CD4-positive, alpha-beta T cell treated with Interleukin-17A for 4 hours (primary cell): Measurements from ENCODE around the gene CLEC2L.

Experiments
- DNase-seq: peaks from one replicate; pipeline ENCODE4 v3.0.0-alpha.2; 2020; ENCODE audit warnings: mixed read lengths

The CLEC2L gene

GRCh38 chr7:139576179-139576973 is 52.9 kb downstream of the CLEC2L start:
- no peak for DNase-seq

GRCh38 chr7:139580435-139580834 is 57.0 kb downstream of the CLEC2L start:
- DNase-seq, result no peak

DNA sequence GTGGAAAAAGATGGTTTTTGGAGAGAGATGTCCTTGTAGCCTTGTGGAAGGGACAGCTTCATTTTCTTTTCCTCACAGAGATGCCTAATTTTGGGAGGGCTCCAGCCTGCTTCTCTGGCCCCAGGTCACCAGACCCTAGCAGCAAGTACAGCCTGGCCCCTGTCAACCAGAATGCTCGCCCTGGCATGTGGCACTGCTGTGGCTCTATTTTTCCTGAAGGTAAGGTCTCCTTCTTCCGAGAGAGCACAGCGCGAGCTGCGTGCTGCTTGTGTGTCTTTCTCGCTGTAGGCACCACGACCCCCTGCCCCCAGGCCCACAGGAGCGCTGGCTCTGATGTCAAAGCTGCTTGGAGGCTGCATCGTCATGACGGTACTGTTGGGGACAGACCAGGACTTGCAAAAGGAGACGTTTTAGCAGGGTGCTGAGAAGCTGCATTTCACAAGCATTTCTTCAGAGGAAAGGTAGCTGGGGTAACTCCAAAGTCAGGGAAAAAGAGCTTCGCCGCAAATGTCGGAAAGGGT is 58.7 kb downstream of the CLEC2L start:
- DNase-seq, result no peak

- no peak for DNase-seq
Observed at GRCh38 chr7:139582671-139583155, 59.2 kb downstream of the CLEC2L start.

DNA sequence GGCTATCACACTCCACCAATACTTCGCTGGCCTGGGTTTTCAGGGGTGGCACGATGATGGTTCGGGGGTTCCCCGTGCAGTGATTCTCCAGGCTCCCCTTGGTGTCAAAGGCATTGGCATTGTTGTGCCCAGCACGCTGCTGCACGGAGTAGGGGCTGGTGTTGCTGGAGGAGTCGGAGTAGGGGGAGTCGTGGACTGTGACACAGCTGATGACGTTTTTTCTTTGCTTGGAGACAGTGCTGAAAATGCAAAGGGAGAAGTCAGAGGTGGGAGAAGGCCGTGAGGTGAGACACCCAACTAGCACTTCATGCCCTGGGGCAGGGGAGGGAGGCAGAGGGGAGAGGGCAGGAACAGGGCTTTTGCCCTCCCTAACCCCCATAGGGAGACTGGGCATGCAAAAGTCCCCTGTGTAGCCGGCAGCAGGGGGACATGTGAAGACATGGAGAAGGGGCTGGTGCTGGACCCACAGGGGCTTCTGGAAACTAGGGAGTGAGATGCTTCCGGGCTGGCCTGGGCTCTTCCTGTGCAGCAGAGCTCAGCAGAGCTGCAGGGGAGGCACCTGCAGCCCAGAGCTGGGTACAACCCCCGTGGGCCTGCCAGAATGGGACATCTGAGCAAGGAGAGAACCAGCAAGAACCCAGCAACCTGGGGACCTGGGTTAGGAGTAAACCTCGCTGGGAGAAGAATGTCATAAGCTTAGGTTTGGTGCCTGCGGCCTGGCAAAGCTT is 60.5 kb downstream of the CLEC2L start:
- DNase-seq, result no peak

GRCh38 chr7:139585042-139585441 is 61.6 kb downstream of the CLEC2L start:
- no peak for DNase-seq

DNA sequence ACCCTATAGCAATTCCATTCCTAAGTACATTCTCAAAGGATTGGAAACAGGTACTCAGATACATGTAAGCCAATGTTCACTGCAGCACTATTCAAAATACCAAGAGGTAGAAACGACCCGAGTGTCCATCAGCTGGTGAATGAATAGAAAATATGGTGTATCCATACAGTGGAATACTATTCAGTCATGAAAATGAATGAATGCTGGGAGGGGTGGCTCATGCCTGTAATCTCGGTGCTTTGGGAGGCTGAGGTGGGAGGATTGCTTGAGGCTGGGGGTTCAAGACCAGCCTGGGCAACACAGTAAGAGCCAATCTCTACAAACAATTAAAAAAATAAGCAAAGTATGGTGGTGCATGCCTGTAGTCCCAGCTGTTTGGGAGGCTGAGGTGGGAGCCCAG is 62.8 kb downstream of the CLEC2L start:
- DNase-seq, result no peak

DNA sequence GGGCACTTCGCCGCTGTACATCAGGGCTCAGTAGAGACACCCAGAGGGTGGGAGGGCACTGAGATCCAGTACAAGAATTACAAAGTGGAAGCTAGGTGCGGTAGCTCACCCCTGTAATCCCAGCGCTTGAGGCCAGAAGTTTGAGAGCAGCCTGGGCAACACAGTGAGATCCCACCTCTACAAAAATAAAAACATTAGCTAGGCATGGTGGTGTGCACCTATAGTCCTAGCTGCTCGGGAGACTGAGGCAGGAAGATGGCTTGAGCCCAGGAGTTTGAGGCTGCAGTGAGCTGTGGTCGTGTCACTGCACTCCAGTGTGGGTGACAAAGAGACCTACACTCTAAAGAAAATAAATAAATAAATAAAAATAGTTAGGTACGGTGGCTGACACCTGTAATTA is 64.0 kb downstream of the CLEC2L start:
- no peak for DNase-seq

GRCh38 chr7:139588632-139589031 is 65.1 kb downstream of the CLEC2L start:
- DNase-seq, result no peak

DNA sequence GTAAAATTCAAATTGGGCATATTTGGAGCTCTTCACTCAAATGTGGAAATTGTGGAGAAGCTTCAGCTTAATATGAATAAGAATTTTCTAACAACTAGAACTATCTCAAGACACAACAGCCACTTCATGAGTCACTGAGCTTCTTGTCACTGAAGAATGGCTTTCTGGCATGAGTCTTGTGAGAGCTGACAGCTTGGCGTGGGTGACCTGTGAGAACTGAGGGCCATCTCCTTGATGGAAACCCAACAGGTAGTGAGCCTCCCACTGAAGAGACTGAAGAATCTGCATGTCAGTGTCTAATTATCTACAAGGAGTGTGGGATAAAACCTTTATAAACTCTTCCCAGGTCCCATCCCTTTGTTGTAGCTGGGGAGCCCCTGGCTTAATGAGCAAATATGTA is 66.0 kb downstream of the CLEC2L start:
- DNase-seq, result no peak

DNA sequence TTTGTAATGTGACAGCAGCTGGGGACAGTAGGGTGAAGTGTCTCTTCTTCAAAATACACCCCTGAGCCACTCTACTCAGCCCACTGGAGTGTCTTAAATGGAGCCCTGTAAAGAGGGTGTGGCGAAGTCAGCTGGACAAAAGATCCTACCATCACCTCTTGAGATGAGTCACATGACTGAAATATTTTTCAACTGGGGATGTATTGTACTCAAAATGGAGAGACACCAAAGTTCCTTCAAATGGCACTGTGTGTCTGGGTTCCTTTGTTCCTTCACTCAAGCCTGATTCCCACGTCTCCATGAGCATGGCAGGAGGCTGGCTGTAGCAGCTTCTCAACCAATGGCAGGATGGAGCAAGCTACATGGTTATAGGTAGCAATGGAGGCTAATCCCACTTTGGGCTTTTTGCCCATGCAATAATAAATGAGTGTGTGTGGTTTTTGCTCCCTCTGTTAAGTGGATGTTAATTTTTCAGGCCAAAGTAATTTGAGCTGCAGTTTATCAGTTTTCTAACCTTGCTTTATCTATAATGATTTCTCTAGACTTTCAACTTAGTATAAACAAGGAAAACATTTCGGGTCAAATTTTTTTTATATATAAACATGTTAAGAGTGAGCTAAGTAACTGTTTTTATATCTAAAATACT is 68.2 kb downstream of the CLEC2L start:
- DNase-seq, result no peak

- DNase-seq, result no peak
Observed at GRCh38 chr7:139592801-139593461, 69.4 kb downstream of the CLEC2L start.

GRCh38 chr7:139594090-139594489 is 70.6 kb downstream of the CLEC2L start:
- no peak for DNase-seq
